DND-41 (cell line): ENCODE data around the gene CEP68.

Experiments
- ATAC-seq: fragments of 200-7000 bp; cut with Tn5 transposase; 3 replicates; pipeline ENCODE4 v1.9.1; 2021; ENCODE audit warnings: low read depth; ENCODE audit not compliant: insufficient read depth
- DNase-seq: peaks from one replicate; pipeline ENCODE4 v3.0.0-alpha.2; 2020
- H2AFZ ChIP-seq: 2 replicates; pipeline ENCODE4 v1.6.0; 2012; ENCODE audit warnings: low read depth, low read length
- H3K27ac ChIP-seq: 2 replicates; pipeline ENCODE4 v1.5.1; 2012; ENCODE audit warnings: low read length, inconsistent platforms
- H3K27me3 ChIP-seq: fragments of 200-600 bp; sonication (generic); 2 replicates; pipeline ENCODE4 v1.6.0; 2012; ENCODE audit warnings: low read length, mild to moderate bottlenecking, inconsistent platforms; ENCODE audit not compliant: insufficient read depth, poor library complexity
- H3K36me3 ChIP-seq: 2 replicates; pipeline ENCODE4 v1.5.1; 2012; ENCODE audit warnings: low read length, inconsistent platforms; ENCODE audit not compliant: insufficient read depth
- H3K4me1 ChIP-seq: 2 replicates; pipeline ENCODE4 v1.5.1; 2012; ENCODE audit warnings: mild to moderate bottlenecking, low read length; ENCODE audit not compliant: insufficient read depth
- H3K4me2 ChIP-seq: 2 replicates; pipeline ENCODE4 v1.6.0; 2012; ENCODE audit warnings: mild to moderate bottlenecking, moderate library complexity, low read length, inconsistent platforms; ENCODE audit not compliant: insufficient read depth
- H3K4me3 ChIP-seq, 2 experiments: fragments of 200-600 bp in 1 of 2; shearing (Covaris generic) in 1 of 2; 2 replicates each; pipeline ENCODE4 v1.5.1; 2012 to 2016; ENCODE audit warnings: inconsistent platforms in 2 of 2, low read length in 2 of 2, mild to moderate bottlenecking in 2 of 2, low read depth in 1 of 2, moderate library complexity in 1 of 2
- H3K79me2 ChIP-seq: 2 replicates; pipeline ENCODE4 v1.6.0; 2012; ENCODE audit warnings: low read length, inconsistent platforms; ENCODE audit not compliant: insufficient read depth
- H3K9ac ChIP-seq: 2 replicates; pipeline ENCODE4 v1.6.0; 2012; ENCODE audit warnings: low read depth, mild to moderate bottlenecking, inconsistent platforms, low read length, moderate library complexity
- H3K9me3 ChIP-seq: 2 replicates; pipeline ENCODE4 v1.5.1; 2012; ENCODE audit warnings: low read length, moderate library complexity, mild to moderate bottlenecking, inconsistent platforms; ENCODE audit not compliant: insufficient read depth, severe bottlenecking
- H4K20me1 ChIP-seq: 2 replicates; pipeline ENCODE4 v1.6.0; 2012; ENCODE audit warnings: low read length; ENCODE audit not compliant: insufficient read depth
- EZH2 ChIP-seq: IDR thresholded peaks from 3 replicates; pipeline ENCODE4 v1.6.1; 2012; ENCODE audit warnings: borderline replicate concordance, low read depth, mild to moderate bottlenecking, moderate library complexity, low read length, inconsistent platforms; ENCODE audit not compliant: severe bottlenecking
- TF ChIP-seq, protein P1 (sequence below): IDR thresholded peaks from 2 replicates; pipeline ENCODE4 v1.5.1; 2012; ENCODE audit warnings: borderline replicate concordance, low read length, moderate library complexity, mild to moderate bottlenecking; ENCODE audit not compliant: poor library complexity, severe bottlenecking; ENCODE audit errors: extremely low read depth

The CEP68 gene

DNA sequence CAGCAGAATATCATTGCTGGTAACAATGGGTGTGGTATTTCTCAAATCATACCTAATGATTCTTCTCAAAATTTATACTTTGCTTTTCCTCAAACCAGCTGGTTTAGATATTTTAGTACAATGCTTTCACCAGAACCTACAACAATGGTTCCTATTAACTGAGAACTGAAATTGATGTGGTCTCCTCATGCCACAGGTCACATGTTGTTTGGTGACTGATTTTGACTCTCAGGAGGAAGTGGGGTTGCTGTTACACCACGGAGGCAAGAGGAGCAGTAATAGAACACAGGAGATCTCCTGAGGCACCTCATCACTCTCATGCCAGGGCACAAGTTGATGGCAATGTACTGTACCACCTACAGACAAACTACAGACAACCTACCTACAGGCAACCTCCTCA lies 3.0 kb upstream of the CEP68 start:
- DNase-seq (peak; percentile 51), ATAC-seq (0 out of 3 replicates have a peak, but pooled peaks have one; percentile 6)
- no peak overlapping the region for H3K4me2 ChIP-seq
- no peak overlapping the region for H3K9ac ChIP-seq
- H4K20me1 ChIP-seq: peaks cover 7% of the 10 kb centered on the region; the same call in 1 of the 2 replicates
- peaks cover 48% of the 10 kb centered on the region for H3K4me1 ChIP-seq
- no peak for TF ChIP-seq EZH2
- TF ChIP-seq, protein P1, sequence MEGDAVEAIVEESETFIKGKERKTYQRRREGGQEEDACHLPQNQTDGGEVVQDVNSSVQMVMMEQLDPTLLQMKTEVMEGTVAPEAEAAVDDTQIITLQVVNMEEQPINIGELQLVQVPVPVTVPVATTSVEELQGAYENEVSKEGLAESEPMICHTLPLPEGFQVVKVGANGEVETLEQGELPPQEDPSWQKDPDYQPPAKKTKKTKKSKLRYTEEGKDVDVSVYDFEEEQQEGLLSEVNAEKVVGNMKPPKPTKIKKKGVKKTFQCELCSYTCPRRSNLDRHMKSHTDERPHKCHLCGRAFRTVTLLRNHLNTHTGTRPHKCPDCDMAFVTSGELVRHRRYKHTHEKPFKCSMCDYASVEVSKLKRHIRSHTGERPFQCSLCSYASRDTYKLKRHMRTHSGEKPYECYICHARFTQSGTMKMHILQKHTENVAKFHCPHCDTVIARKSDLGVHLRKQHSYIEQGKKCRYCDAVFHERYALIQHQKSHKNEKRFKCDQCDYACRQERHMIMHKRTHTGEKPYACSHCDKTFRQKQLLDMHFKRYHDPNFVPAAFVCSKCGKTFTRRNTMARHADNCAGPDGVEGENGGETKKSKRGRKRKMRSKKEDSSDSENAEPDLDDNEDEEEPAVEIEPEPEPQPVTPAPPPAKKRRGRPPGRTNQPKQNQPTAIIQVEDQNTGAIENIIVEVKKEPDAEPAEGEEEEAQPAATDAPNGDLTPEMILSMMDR: no peak
- H3K9me3 ChIP-seq: no peaks in the 10 kb centered on the region
- no peak overlapping the region for H3K4me3 ChIP-seq
- no peaks in the 10 kb centered on the region for H3K36me3 ChIP-seq
- no peak overlapping the region for H2AFZ ChIP-seq
- peaks cover 13% of the 10 kb centered on the region for H3K79me2 ChIP-seq
- no peak overlapping the region for H3K27ac ChIP-seq
- no peaks in the 10 kb centered on the region for H3K27me3 ChIP-seq

DNA sequence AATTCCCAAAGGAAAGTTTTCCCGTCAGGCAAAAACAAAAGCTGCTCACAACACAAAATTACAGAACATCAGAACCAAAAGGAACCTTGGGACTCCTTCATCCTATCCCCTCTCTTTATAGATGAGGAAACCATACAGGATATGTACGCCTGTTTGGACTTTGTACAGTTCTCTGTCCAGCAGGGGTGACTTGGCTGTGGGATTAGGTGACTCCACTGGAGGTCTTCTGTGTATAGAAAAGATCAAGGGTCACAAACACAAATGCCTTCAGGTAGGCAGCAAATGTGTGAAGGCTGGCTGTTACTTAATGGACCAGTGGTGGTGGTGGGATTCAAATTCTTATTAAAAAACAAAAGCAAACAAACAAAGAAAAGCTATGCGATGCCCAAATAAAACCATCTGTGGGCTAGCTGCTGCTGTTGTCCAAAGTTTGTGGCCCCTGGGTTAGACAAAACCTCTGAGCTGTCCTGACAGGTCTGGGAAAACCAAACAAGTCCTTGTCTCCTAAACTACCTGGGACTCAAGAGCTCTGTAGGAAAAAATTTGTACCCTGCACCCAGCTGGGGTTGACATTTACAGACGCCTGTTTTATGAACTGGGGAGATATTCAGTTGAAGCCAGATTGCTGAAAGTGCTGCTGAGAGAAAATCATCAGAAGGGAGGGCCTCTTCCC lies 1.3 kb upstream of the CEP68 start:
- H4K20me1 ChIP-seq: peaks cover 13% of the 10 kb centered on the region; the same call in 1 of the 2 replicates
- peak overlapping the region in 1 of 2 experiments; percentile 83; a peak in 2 of 4 replicates for H3K4me3 ChIP-seq
- H3K27ac ChIP-seq: peak overlapping the region; percentile 71; the same call in 1 of the 2 replicates
- H3K9me3 ChIP-seq: no peaks in the 10 kb centered on the region
- peaks cover 49% of the 10 kb centered on the region for H3K4me1 ChIP-seq
- no peaks in the 10 kb centered on the region for H3K27me3 ChIP-seq
- ATAC-seq: no peak
- no peak for TF ChIP-seq EZH2
- TF ChIP-seq, protein P1: no peak
- peak overlapping the region; percentile 75 for H3K9ac ChIP-seq
- H3K4me2 ChIP-seq: peak overlapping the region; percentile 92
- DNase-seq: no peak
- no peaks in the 10 kb centered on the region for H3K36me3 ChIP-seq
- H2AFZ ChIP-seq: peak overlapping the region; percentile 94; the same call in 1 of the 2 replicates
- H3K79me2 ChIP-seq: peaks cover 29% of the 10 kb centered on the region

DNA sequence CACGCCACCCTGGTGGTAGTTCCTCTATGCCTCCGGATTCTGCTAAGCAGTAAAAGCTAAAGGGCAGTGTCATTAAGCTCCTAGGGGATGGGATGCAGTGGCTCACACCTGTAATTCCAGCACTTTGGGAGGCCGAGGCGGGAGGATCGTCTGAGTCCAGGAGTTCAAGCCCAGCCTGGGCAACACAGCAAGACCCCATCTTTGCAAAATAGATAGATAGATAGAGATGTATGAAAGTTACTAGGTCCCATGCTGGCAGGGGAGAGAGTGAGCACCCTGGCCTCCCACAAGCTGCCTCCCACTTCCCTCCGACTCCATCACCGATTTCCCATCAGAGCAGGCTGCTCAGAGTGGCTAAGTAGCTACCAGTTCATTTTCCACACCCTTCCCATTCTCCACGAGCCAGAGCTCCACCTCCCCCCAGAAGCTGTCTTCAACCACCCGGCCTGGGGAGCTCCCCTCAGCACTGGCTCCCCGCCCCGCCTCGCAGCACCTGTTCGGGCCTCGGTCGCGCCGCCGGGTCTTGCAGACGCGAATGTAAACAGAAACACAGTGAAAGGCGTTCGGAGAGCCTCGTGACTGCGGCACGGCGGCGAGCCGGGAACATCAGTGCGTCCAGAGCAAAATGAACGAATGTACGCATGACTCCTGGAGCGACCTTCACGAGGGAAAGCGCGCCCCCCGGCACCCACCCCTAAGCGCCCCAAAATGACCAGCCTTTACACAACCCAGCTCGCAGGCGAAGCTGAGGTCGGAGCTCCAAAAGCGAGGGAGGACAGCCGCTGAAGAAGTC lies 598 bp upstream of the CEP68 start:
- H3K27ac ChIP-seq: peak overlapping the region; percentile 71
- no peaks in the 10 kb centered on the region for H3K27me3 ChIP-seq
- H3K4me2 ChIP-seq: peak overlapping the region; percentile 92
- peak overlapping the region; percentile 94 for H2AFZ ChIP-seq
- DNase-seq (peak; percentile 77), ATAC-seq (peak; percentile 57)
- peaks cover 49% of the 10 kb centered on the region for H3K4me1 ChIP-seq
- H3K4me3 ChIP-seq: peak overlapping the region; percentile 55 to 83
- peaks cover 36% of the 10 kb centered on the region for H3K79me2 ChIP-seq
- H4K20me1 ChIP-seq: peaks cover 13% of the 10 kb centered on the region; the same call in 1 of the 2 replicates
- no peaks in the 10 kb centered on the region for H3K36me3 ChIP-seq
- H3K9ac ChIP-seq: peak overlapping the region; percentile 75
- no peaks in the 10 kb centered on the region for H3K9me3 ChIP-seq
- no peak for TF ChIP-seq EZH2
- TF ChIP-seq, protein P1: no peak
